ENCODE results near the gene C1QBP.

The C1QBP gene

GRCh38 chr17:5438716-5439445 lies at the start of gene C1QBP:
C1QBP (minus strand) TSS chr17:5439155; CDS start chr17:5439073, 82 bp downstream.
- Histone ChIP-seq H3K9me3 (no peaks in the 10 kb centered on the region), H3K4me1 (peaks cover 18% of the 10 kb centered on the region), H3K4me3 (peak within 1 kb of the TSS; percentile 56), H3K36me3 (replicated peaks) (peaks cover 56% of the 10 kb centered on the region), H3K27me3 (ENCODE audit: low read depth) (no peaks in the 10 kb centered on the region)
- in situ Hi-C loops (cut with MboI; ENCODE audit: low sequenced_read_pairs), result no loop called here
- DNase-seq (ENCODE audit: low spot score in 2 of 2), result peak; percentile 79 to 93

GRCh38 chr17:5488752-5489151 lies 49.8 kb upstream of the C1QBP start:
- peaks cover 32% of the 10 kb centered on the region for H3K36me3 ChIP-seq (replicated peaks)

GRCh38 chr17:5486206-5487124 lies 47.5 kb upstream of the C1QBP start, which contains the start of gene MIS12:
MIS12 (plus strand) TSS chr17:5486566; CDS start chr17:5488863, 2,297 bp downstream.
- Histone ChIP-seq H3K36me3 (replicated peaks) (peaks cover 49% of the 10 kb centered on the region), H3K27me3 (ENCODE audit: low read depth) (no peaks in the 10 kb centered on the region), H3K4me3 (peak within 1 kb of the TSS; percentile 86), H3K4me1 (peaks cover 9% of the 10 kb centered on the region), H3K9me3 (no peaks in the 10 kb centered on the region)
- peak; percentile 98 to 99 for DNase-seq (ENCODE audit: low spot score in 2 of 2)
- in situ Hi-C loops (cut with MboI; ENCODE audit: low sequenced_read_pairs), result no loop called here

More at GRCh38 chr17:5488752-5489151, 49.8 kb upstream of the C1QBP start:
- Histone ChIP-seq H3K4me1 (peaks cover 9% of the 10 kb centered on the region), H3K4me3 (no peak overlapping the region), H3K9me3 (no peaks in the 10 kb centered on the region), H3K27me3 (ENCODE audit: low read depth) (no peaks in the 10 kb centered on the region)
- DNase-seq (ENCODE audit: low spot score in 2 of 2), result no peak
- in situ Hi-C loops (cut with MboI; ENCODE audit: low sequenced_read_pairs), result no loop called here

GRCh38 chr17:5485270-5486205 lies 46.6 kb upstream of the C1QBP start, which contains the start of gene DERL2:
DERL2 (minus strand) TSS chr17:5486178; CDS start chr17:5486161, 17 bp downstream.
- H3K4me1 ChIP-seq, result peaks cover 9% of the 10 kb centered on the region
- no peaks in the 10 kb centered on the region for H3K9me3 ChIP-seq
- peak; percentile 5 to 47 for DNase-seq (ENCODE audit: low spot score in 2 of 2)
- in situ Hi-C loops (cut with MboI; ENCODE audit: low sequenced_read_pairs), result no loop called here
- H3K4me3 ChIP-seq, result peak within 1 kb of the TSS; percentile 86
- peaks cover 53% of the 10 kb centered on the region for H3K36me3 ChIP-seq (replicated peaks)
- H3K27me3 ChIP-seq (ENCODE audit: low read depth), result no peaks in the 10 kb centered on the region

- DNase-seq (ENCODE audit: low spot score in 2 of 2), result no peak
- Histone ChIP-seq H3K36me3 (replicated peaks) (peaks cover 63% of the 10 kb centered on the region), H3K27me3 (ENCODE audit: low read depth) (no peaks in the 10 kb centered on the region), H3K4me3 (no peak overlapping the region), H3K4me1 (peaks cover 6% of the 10 kb centered on the region), H3K9me3 (no peaks in the 10 kb centered on the region)
- in situ Hi-C loops (cut with MboI; ENCODE audit: low sequenced_read_pairs), result no loop called here
These were observed 42.5 kb upstream of the C1QBP start for GRCh38 chr17:5481451-5481850.

GRCh38 chr17:5480962-5481361 lies 42.0 kb upstream of the C1QBP start:
- peaks cover 6% of the 10 kb centered on the region for H3K4me1 ChIP-seq

GRCh38 chr17:5478992-5479391 lies 40.0 kb upstream of the C1QBP start:
- no peaks in the 10 kb centered on the region for H3K9me3 ChIP-seq
- H3K27me3 ChIP-seq (ENCODE audit: low read depth), result no peaks in the 10 kb centered on the region
- no peak for DNase-seq (ENCODE audit: low spot score in 2 of 2)
- H3K36me3 ChIP-seq (replicated peaks), result peaks cover 63% of the 10 kb centered on the region
- no peak overlapping the region for H3K4me3 ChIP-seq
- in situ Hi-C loops (cut with MboI; ENCODE audit: low sequenced_read_pairs), result no loop called here
- no peaks in the 10 kb centered on the region for H3K4me1 ChIP-seq

More at GRCh38 chr17:5480962-5481361, 42.0 kb upstream of the C1QBP start:
- H3K27me3 ChIP-seq (ENCODE audit: low read depth), result no peaks in the 10 kb centered on the region
- H3K36me3 ChIP-seq (replicated peaks), result peaks cover 63% of the 10 kb centered on the region
- DNase-seq (ENCODE audit: low spot score in 2 of 2), result no peak
- H3K4me3 ChIP-seq, result no peak overlapping the region
- no peaks in the 10 kb centered on the region for H3K9me3 ChIP-seq
- in situ Hi-C loops (cut with MboI; ENCODE audit: low sequenced_read_pairs), result no loop called here

- no peak for DNase-seq (ENCODE audit: low spot score in 2 of 2)
- H3K9me3 ChIP-seq, result no peaks in the 10 kb centered on the region
- H3K36me3 ChIP-seq (replicated peaks), result peaks cover 29% of the 10 kb centered on the region
- in situ Hi-C loops (cut with MboI; ENCODE audit: low sequenced_read_pairs), result no loop called here
- H3K27me3 ChIP-seq (ENCODE audit: low read depth), result no peaks in the 10 kb centered on the region
- H3K4me1 ChIP-seq, result no peaks in the 10 kb centered on the region
- no peak overlapping the region for H3K4me3 ChIP-seq
These were observed 35.0 kb upstream of the C1QBP start for GRCh38 chr17:5473906-5474305.

- no peak for DNase-seq (ENCODE audit: low spot score in 2 of 2)
- no peaks in the 10 kb centered on the region for H3K27me3 ChIP-seq (ENCODE audit: low read depth)
- H3K4me1 ChIP-seq, result no peaks in the 10 kb centered on the region
- in situ Hi-C loops (cut with MboI; ENCODE audit: low sequenced_read_pairs), result no loop called here
- H3K4me3 ChIP-seq, result no peak overlapping the region
- H3K36me3 ChIP-seq (replicated peaks), result peaks cover 16% of the 10 kb centered on the region
- no peaks in the 10 kb centered on the region for H3K9me3 ChIP-seq
These were observed 33.6 kb upstream of the C1QBP start for GRCh38 chr17:5472511-5472910.

- Histone ChIP-seq H3K27me3 (ENCODE audit: low read depth) (no peaks in the 10 kb centered on the region), H3K4me1 (peaks cover 9% of the 10 kb centered on the region; the same call in 1 of the 2 replicates), H3K9me3 (no peaks in the 10 kb centered on the region), H3K4me3 (peak overlapping the region; percentile 77), H3K36me3 (replicated peaks) (peaks cover 11% of the 10 kb centered on the region)
- in situ Hi-C loops (cut with MboI; ENCODE audit: low sequenced_read_pairs), result no loop called here
- DNase-seq (ENCODE audit: low spot score in 2 of 2), result peak; percentile 20 to 27
These were observed 29.1 kb upstream of the C1QBP start for GRCh38 chr17:5468075-5468473.

GRCh38 chr17:5467416-5467815 lies 28.5 kb upstream of the C1QBP start:
- H3K4me1 ChIP-seq, result peaks cover 9% of the 10 kb centered on the region; the same call in 1 of the 2 replicates
- peak overlapping the region; percentile 77 for H3K4me3 ChIP-seq
- H3K27me3 ChIP-seq (ENCODE audit: low read depth), result no peaks in the 10 kb centered on the region
- no peak for DNase-seq (ENCODE audit: low spot score in 2 of 2)
- in situ Hi-C loops (cut with MboI; ENCODE audit: low sequenced_read_pairs), result no loop called here
- no peaks in the 10 kb centered on the region for H3K9me3 ChIP-seq
- peaks cover 14% of the 10 kb centered on the region for H3K36me3 ChIP-seq (replicated peaks)

- Histone ChIP-seq H3K4me1 (peaks cover 9% of the 10 kb centered on the region; the same call in 1 of the 2 replicates), H3K9me3 (no peaks in the 10 kb centered on the region), H3K36me3 (replicated peaks) (peaks cover 20% of the 10 kb centered on the region), H3K27me3 (ENCODE audit: low read depth) (no peaks in the 10 kb centered on the region), H3K4me3 (no peak overlapping the region; the same call in 1 of the 2 replicates)
- DNase-seq (ENCODE audit: low spot score in 2 of 2), result no peak
- in situ Hi-C loops (cut with MboI; ENCODE audit: low sequenced_read_pairs), result no loop called here
These were observed 27.3 kb upstream of the C1QBP start for GRCh38 chr17:5466295-5466694.

Measured in HAP-1 (cell line).